HG03159 (cell line): Measurements from ENCODE around the gene ANKS3.

ENCODE experiments used
- ATAC-seq: cut with Tn5 transposase; IDR thresholded peaks from one replicate; pipeline ENCODE4 v1.9.1; 2021; ENCODE audit warnings: mild to moderate bottlenecking, moderate library complexity; ENCODE audit not compliant: unreplicated experiment

ANKS3 gene

GRCh38 chr16:4733211-4733742 is 794 bp downstream of the ANKS3 start:
- no peak for ATAC-seq

GRCh38 chr16:4729876-4730275 is 4.2 kb downstream of the ANKS3 start:
- ATAC-seq, result no peak

- ATAC-seq, result no peak
Observed at GRCh38 chr16:4728676-4729075, 5.4 kb downstream of the ANKS3 start.

- ATAC-seq, result no peak
Observed at GRCh38 chr16:4726616-4727015, 7.5 kb downstream of the ANKS3 start.

GRCh38 chr16:4724661-4725270 is 9.3 kb downstream of the ANKS3 start:
- ATAC-seq, result no peak

- no peak for ATAC-seq
Observed at GRCh38 chr16:4723071-4723767, 10.9 kb downstream of the ANKS3 start.

- no peak for ATAC-seq
Observed at GRCh38 chr16:4718466-4718865, 15.6 kb downstream of the ANKS3 start.

- ATAC-seq, result no peak
Observed at GRCh38 chr16:4714996-4715395, 19.1 kb downstream of the ANKS3 start.

- ATAC-seq, result no peak
Observed at GRCh38 chr16:4713663-4714501, 20.2 kb downstream of the ANKS3 start.

GRCh38 chr16:4709481-4709880 is 24.6 kb downstream of the ANKS3 start:
- ATAC-seq, result no peak

- no peak for ATAC-seq
Observed at GRCh38 chr16:4706871-4707270, 27.2 kb downstream of the ANKS3 start.

- ATAC-seq, result no peak
Observed at GRCh38 chr16:4704913-4705312, 29.2 kb downstream of the ANKS3 start.

GRCh38 chr16:4704491-4704890 is 29.6 kb downstream of the ANKS3 start:
- no peak for ATAC-seq

- no peak for ATAC-seq
Observed at GRCh38 chr16:4703906-4704305, 30.2 kb downstream of the ANKS3 start.

- ATAC-seq, result no peak
Observed at GRCh38 chr16:4702466-4702808, 31.6 kb downstream of the ANKS3 start.

- no peak for ATAC-seq
Observed at GRCh38 chr16:4701791-4702465, 32.1 kb downstream of the ANKS3 start.

- ATAC-seq, result no peak
Observed at GRCh38 chr16:4700997-4701743, 32.9 kb downstream of the ANKS3 start.

- ATAC-seq, result no peak
Observed at GRCh38 chr16:4700380-4700996, 33.6 kb downstream of the ANKS3 start.

GRCh38 chr16:4699046-4699556 is 35.0 kb downstream of the ANKS3 start:
- no peak for ATAC-seq
